OCI-LY7 (cell line): Measurements from ENCODE around the gene ZC3H4. TPM values are rescaled to one million over a fixed set of nuclear protein-coding genes. Genes with fewer than 3 reads are reported as not detected.

Experiments
- BruUV-seq: library from RNA; stranded (reverse); fragments of 400-500 nt; replicated peaks from 2 replicates; lab custom pipeline; 2021; lab: Mats Ljungman, UMichigan
- CTCF ChIA-PET: fragments of 300-600 bp; sonication (Branson Sonifier 250); formaldehyde crosslinking; loops from one replicate; lab custom pipeline; 2022; ENCODE audit warnings: antibody characterized with exemption; ENCODE audit not compliant: unreplicated experiment; lab: Charles Lee
- POLR2A ChIA-PET: fragments of 300-600 bp; sonication (Branson Sonifier 250); formaldehyde crosslinking; loops from one replicate; lab custom pipeline; 2022; ENCODE audit warnings: antibody characterized with exemption; lab: Charles Lee
- DNase-seq: peaks from one replicate; pipeline ENCODE4 v3.0.0-alpha.2; 2015; ENCODE audit warnings: low spot score
- H2AFZ ChIP-seq: fragments of 200-600 bp; sonication (generic), shearing (Covaris generic); 2 replicates; pipeline ENCODE4 v1.6.1; 2014; ENCODE audit warnings: mild to moderate bottlenecking, antibody characterized with exemption, low read length, moderate library complexity
- H3K27ac ChIP-seq: fragments of 200-600 bp; sonication (generic); 2 replicates; pipeline ENCODE4 v1.5.1; 2014; ENCODE audit warnings: mixed run types, low read depth, mild to moderate bottlenecking, moderate library complexity, low read length, inconsistent platforms; ENCODE audit not compliant: poor library complexity, severe bottlenecking
- H3K36me3 ChIP-seq: fragments of 200-600 bp; sonication (generic); 2 replicates; pipeline ENCODE4 v1.6.1; 2014; ENCODE audit warnings: mild to moderate bottlenecking, antibody characterized with exemption, low read length, moderate library complexity, mixed read lengths; ENCODE audit not compliant: insufficient read depth
- H3K4me1 ChIP-seq: fragments of 200-600 bp; sonication (generic); 2 replicates; pipeline ENCODE4 v1.5.1; 2014; ENCODE audit warnings: mild to moderate bottlenecking, low read length; ENCODE audit not compliant: insufficient read depth, poor library complexity, severe bottlenecking
- H3K4me2 ChIP-seq: fragments of 200-600 bp; sonication (generic); 2 replicates; pipeline ENCODE4 v1.6.1; 2014; ENCODE audit warnings: mild to moderate bottlenecking, low read length
- H3K4me3 ChIP-seq: fragments of 200-600 bp; sonication (generic); 2 replicates; pipeline ENCODE4 v1.5.1; 2014; ENCODE audit warnings: mild to moderate bottlenecking, low read depth, low read length; ENCODE audit not compliant: poor library complexity, severe bottlenecking
- H3K79me2 ChIP-seq: fragments of 200-600 bp; sonication (generic); 2 replicates; pipeline ENCODE4 v1.6.1; 2016; ENCODE audit warnings: low read depth, mild to moderate bottlenecking, low read length, moderate library complexity, mixed read lengths; ENCODE audit not compliant: insufficient read depth
- H3K9me2 ChIP-seq: fragments of 200-600 bp; sonication (generic); 2 replicates; pipeline ENCODE4 v1.6.1; 2016; ENCODE audit warnings: mild to moderate bottlenecking, low read length, mixed read lengths; ENCODE audit not compliant: insufficient read depth
- H3K9me3 ChIP-seq: fragments of 200-600 bp; sonication (generic); 2 replicates; pipeline ENCODE4 v1.6.1; 2014; ENCODE audit warnings: mild to moderate bottlenecking, mixed run types, low read length, mixed read lengths
- H4K20me1 ChIP-seq: fragments of 200-600 bp; sonication (generic); 2 replicates; pipeline ENCODE4 v1.6.1; 2014; ENCODE audit warnings: mild to moderate bottlenecking, antibody characterized with exemption, low read length, moderate library complexity, mixed read lengths; ENCODE audit not compliant: insufficient read depth
- CTCF ChIP-seq: fragments of 200-600 bp; sonication (generic); conservative IDR thresholded peaks from 2 replicates; pipeline ENCODE4 v1.5.1; 2014; ENCODE audit warnings: mild to moderate bottlenecking, antibody characterized with exemption, low read length, moderate library complexity, mixed read lengths
- EZH2phosphoT487 ChIP-seq: fragments of 200-600 bp; sonication (generic); IDR thresholded peaks from 2 replicates; pipeline ENCODE4 v1.6.1; 2018; ENCODE audit warnings: low read depth, borderline replicate concordance, mild to moderate bottlenecking, mixed run types, antibody characterized with exemption, low read length, moderate library complexity, mixed read lengths
- intact Hi-C: fragments of 100-400 bp; cut with micrococcal nuclease; formaldehyde crosslinking; loops from one replicate; pipeline ENCODE4 v1.10.0; 2022; ENCODE audit not compliant: unreplicated experiment
- total RNA-seq, 2 experiments: library from RNA; depleted of rRNA in 1 of 2; stranded (reverse); fragments of >200 nt in 1 of 2; shearing (Covaris generic) in 1 of 2; gene quantifications; 2 replicates each; pipeline ENCODE4 v1.2.3, GENCODE V29; 2014 to 2022

ZC3H4 gene
- total RNA-seq, 2 experiments from 2014 or later = 23.0 to 76.8 TPM

GRCh38 chr19:47156861-47157430 is 43.4 kb upstream of the ZC3H4 start:
- H3K4me2 ChIP-seq = no peak overlapping the region
- ChIA-PET CTCF (no interaction called here), POLR2A (interaction anchor here (0.6 kb wide), 1 partner anchor 8 kb away, joined by 3 read pairs; no protein-coding TSS in a partner anchor)
- DNase-seq = no peak
- H3K9me3 ChIP-seq = no peaks in the 10 kb centered on the region
- H3K9me2 ChIP-seq = no peaks in the 10 kb centered on the region
- BruUV-seq = TSS peak; percentile 15
- peaks cover 18% of the 10 kb centered on the region for H3K4me1 ChIP-seq
- peaks cover 5% of the 10 kb centered on the region; the same call in 1 of the 2 replicates for H4K20me1 ChIP-seq
- H3K79me2 ChIP-seq = peaks cover 24% of the 10 kb centered on the region; the same call in 1 of the 2 replicates
- intact Hi-C loops = no loop called here
- no peak overlapping the region for H3K27ac ChIP-seq
- no peak for TF ChIP-seq EZH2phosphoT487
- TF ChIP-seq CTCF = no peak
- peaks cover 94% of the 10 kb centered on the region for H3K36me3 ChIP-seq
- no peak overlapping the region for H3K4me3 ChIP-seq
- no peak overlapping the region for H2AFZ ChIP-seq

- peaks cover 21% of the 10 kb centered on the region; the same call in 1 of the 2 replicates for H3K79me2 ChIP-seq
- H3K4me2 ChIP-seq = no peak overlapping the region
- H4K20me1 ChIP-seq = peaks cover 10% of the 10 kb centered on the region; the same call in 1 of the 2 replicates
- CTCF ChIA-PET = no interaction called here
- peaks cover 18% of the 10 kb centered on the region for H3K4me1 ChIP-seq
- peaks cover 98% of the 10 kb centered on the region for H3K36me3 ChIP-seq
- no peak overlapping the region for H2AFZ ChIP-seq
- no peak overlapping the region for H3K27ac ChIP-seq
- DNase-seq = no peak
- intact Hi-C loops = no loop called here
- BruUV-seq = no TSS peak
- H3K9me2 ChIP-seq = no peaks in the 10 kb centered on the region
- no peaks in the 10 kb centered on the region for H3K9me3 ChIP-seq
- POLR2A ChIA-PET = no interaction called here
- H3K4me3 ChIP-seq = no peak overlapping the region
- no peak for TF ChIP-seq EZH2phosphoT487
- no peak for TF ChIP-seq CTCF
Observed at GRCh38 chr19:47155148-47155547, 41.6 kb upstream of the ZC3H4 start.

- no peak overlapping the region for H3K4me2 ChIP-seq
- H3K4me1 ChIP-seq = peaks cover 18% of the 10 kb centered on the region
- intact Hi-C loops = no loop called here
- H3K9me3 ChIP-seq = no peaks in the 10 kb centered on the region
- no peak overlapping the region for H3K27ac ChIP-seq
- peaks cover 29% of the 10 kb centered on the region for H3K79me2 ChIP-seq
- POLR2A ChIA-PET = no interaction called here
- H3K4me3 ChIP-seq = no peak overlapping the region
- H4K20me1 ChIP-seq = peaks cover 10% of the 10 kb centered on the region; the same call in 1 of the 2 replicates
- no peak for DNase-seq
- H3K9me2 ChIP-seq = no peaks in the 10 kb centered on the region
- no TSS peak for BruUV-seq
- H2AFZ ChIP-seq = no peak overlapping the region
- TF ChIP-seq EZH2phosphoT487 (no peak), CTCF (no peak)
- H3K36me3 ChIP-seq = peaks cover 100% of the 10 kb centered on the region
- CTCF ChIA-PET = no interaction called here
Observed at GRCh38 chr19:47153266-47153665, 39.7 kb upstream of the ZC3H4 start.
